Liver (tissue), 9 donors: Measurements from ENCODE around the gene ADIRF. TPM values are rescaled to one million over a fixed set of nuclear protein-coding genes. Genes with fewer than 3 reads are reported as not detected.
A peak's percentile ranks its signal among the peaks of the same experiment; 100 is the strongest.

ENCODE experiments used
- DNase-seq: peaks from one replicate; pipeline ENCODE4 v3.0.0-alpha.2; 2017; ENCODE audit warnings: low spot score
- H3K27ac ChIP-seq, 2 donors: one replicate each; pipeline ENCODE4 v1.7.0; 2013; ENCODE audit warnings: inconsistent platforms in 2 of 2, low read length in 2 of 2, control low read depth in 1 of 2, low read depth in 1 of 2, mild to moderate bottlenecking in 1 of 2
- H3K27me3 ChIP-seq, 4 donors: one replicate each; pipeline versions ENCODE4 v1.6.1 to v1.7.0; 2013; ENCODE audit warnings: low read length in 3 of 4, inconsistent platforms in 1 of 4, mild to moderate bottlenecking in 1 of 4, moderate library complexity in 1 of 4; ENCODE audit not compliant: control insufficient read depth in 4 of 4, insufficient read depth in 4 of 4
- H3K36me3 ChIP-seq, 4 donors: one replicate each; pipeline versions ENCODE4 v1.6.1 to v1.7.0; 2013; ENCODE audit warnings: low read length in 3 of 4, mild to moderate bottlenecking in 3 of 4, low read depth in 1 of 4, moderate library complexity in 1 of 4; ENCODE audit not compliant: control insufficient read depth in 4 of 4, insufficient read depth in 3 of 4
- H3K4me1 ChIP-seq, 4 donors: one replicate each; pipeline versions ENCODE4 v1.6.1 to v1.7.0; 2013; ENCODE audit warnings: low read length in 3 of 4, mild to moderate bottlenecking in 3 of 4, moderate library complexity in 1 of 4; ENCODE audit not compliant: control insufficient read depth in 4 of 4, insufficient read depth in 4 of 4
- H3K4me3 ChIP-seq, 3 donors: one replicate each; pipeline versions ENCODE4 v1.6.1 to v1.7.0; 2013; ENCODE audit warnings: low read length in 3 of 3, control low read depth in 1 of 3, low read depth in 1 of 3, mild to moderate bottlenecking in 1 of 3
- H3K9ac ChIP-seq, 2 donors: one replicate each; pipeline ENCODE4 v1.7.0; 2013; ENCODE audit warnings: low read length in 2 of 2, mild to moderate bottlenecking in 2 of 2, moderate library complexity in 2 of 2, control low read depth in 1 of 2, low read depth in 1 of 2
- H3K9me3 ChIP-seq, 4 donors: one replicate each; pipeline versions ENCODE4 v1.6.1 to v1.7.0; 2013; ENCODE audit warnings: low read length in 3 of 4; ENCODE audit not compliant: control insufficient read depth in 4 of 4
- ATF3 ChIP-seq: IDR thresholded peaks from 2 replicates; pipeline ENCODE4 v1.6.1; 2016; ENCODE audit warnings: antibody characterized with exemption
- CTCF ChIP-seq: fragments of 150-350 bp; IDR thresholded peaks from 2 replicates; pipeline ENCODE4 v1.5.1; 2017; ENCODE audit warnings: improper control_type of control experiment, low read depth, low read length; ENCODE audit not compliant: missing input control
- FOXA1 ChIP-seq: IDR thresholded peaks from 2 replicates; pipeline ENCODE4 v1.6.1; 2016; ENCODE audit warnings: antibody characterized with exemption
- HNF4A ChIP-seq, 2 donors: conservative IDR thresholded peaks; 2 replicates each; pipeline ENCODE4 v1.6.1; 2016; ENCODE audit warnings: antibody characterized with exemption in 2 of 2, mild to moderate bottlenecking in 2 of 2
- HNF4G ChIP-seq: IDR thresholded peaks from 2 replicates; pipeline ENCODE4 v1.6.1; 2016; ENCODE audit warnings: antibody characterized with exemption
- JUND ChIP-seq, 2 donors: IDR thresholded peaks; 2 replicates each; pipeline ENCODE4 v1.6.1; 2016; ENCODE audit warnings: antibody characterized with exemption in 2 of 2
- RAD21 ChIP-seq, 2 donors: IDR thresholded peaks; 2 replicates each; pipeline ENCODE4 v1.6.1; 2016; ENCODE audit warnings: antibody characterized with exemption in 2 of 2, mild to moderate bottlenecking in 2 of 2
- REST ChIP-seq: IDR thresholded peaks from 2 replicates; pipeline ENCODE4 v1.6.1; 2016; ENCODE audit warnings: antibody characterized with exemption, mild to moderate bottlenecking
- RXRA ChIP-seq, 2 donors: IDR thresholded peaks; 2 replicates each; pipeline ENCODE4 v1.6.1; 2017 to 2018; ENCODE audit warnings: antibody characterized with exemption in 2 of 2, mild to moderate bottlenecking in 1 of 2
- SP1 ChIP-seq: IDR thresholded peaks from 2 replicates; pipeline ENCODE4 v1.6.1; 2018; ENCODE audit warnings: antibody characterized with exemption, mild to moderate bottlenecking
- YY1 ChIP-seq: IDR thresholded peaks from 2 replicates; pipeline ENCODE4 v1.6.1; 2016; ENCODE audit warnings: antibody characterized with exemption, mild to moderate bottlenecking
- WGBS: extraction: QIAGEN DNeasy Blood & Tissue Kit; methylation state at CpG from one replicate; pipeline ENCODE4 v1.1.7; 2013; 5-methylcytosine and 5-hydroxymethylcytosine counted together
- polyA plus RNA-seq, 2 donors: library from polyadenylated mRNA; stranded (reverse) in 1 of 2; unstranded in 1 of 2; fragments of 200-250 nt in 1 of 2; fragments of >200 nt in 1 of 2; fragmentation: Nextera tagmentation in 1 of 2; extraction: Ambion mirVana in 1 of 2; gene quantifications; one replicate each; pipeline versions ENCODE4 v1.2.1 to v1.2.3, GENCODE V29; 2013 to 2015
- total RNA-seq, 2 donors: library from RNA; depleted of rRNA; stranded (reverse); fragments of >200 nt; gene quantifications; one replicate each; pipeline ENCODE4 v1.2.3, GENCODE V29; 2014
- TF ChIP-seq, protein P1 (sequence below): IDR thresholded peaks from 2 replicates; pipeline ENCODE4 v1.6.1; 2016; ENCODE audit warnings: antibody characterized with exemption
- TF ChIP-seq, protein P2 (sequence below): IDR thresholded peaks from 2 replicates; pipeline ENCODE4 v1.6.1; 2016; ENCODE audit warnings: antibody characterized with exemption
- donor health status: healthy.
- donor health status: healthy.
- donor health status: healthy.
- donor health status: healthy.
- donor health status: healthy.

ADIRF gene
- total and polyA plus RNA-seq, 4 donors = 0.61 to 96.3 (median 35.8) TPM

DNA sequence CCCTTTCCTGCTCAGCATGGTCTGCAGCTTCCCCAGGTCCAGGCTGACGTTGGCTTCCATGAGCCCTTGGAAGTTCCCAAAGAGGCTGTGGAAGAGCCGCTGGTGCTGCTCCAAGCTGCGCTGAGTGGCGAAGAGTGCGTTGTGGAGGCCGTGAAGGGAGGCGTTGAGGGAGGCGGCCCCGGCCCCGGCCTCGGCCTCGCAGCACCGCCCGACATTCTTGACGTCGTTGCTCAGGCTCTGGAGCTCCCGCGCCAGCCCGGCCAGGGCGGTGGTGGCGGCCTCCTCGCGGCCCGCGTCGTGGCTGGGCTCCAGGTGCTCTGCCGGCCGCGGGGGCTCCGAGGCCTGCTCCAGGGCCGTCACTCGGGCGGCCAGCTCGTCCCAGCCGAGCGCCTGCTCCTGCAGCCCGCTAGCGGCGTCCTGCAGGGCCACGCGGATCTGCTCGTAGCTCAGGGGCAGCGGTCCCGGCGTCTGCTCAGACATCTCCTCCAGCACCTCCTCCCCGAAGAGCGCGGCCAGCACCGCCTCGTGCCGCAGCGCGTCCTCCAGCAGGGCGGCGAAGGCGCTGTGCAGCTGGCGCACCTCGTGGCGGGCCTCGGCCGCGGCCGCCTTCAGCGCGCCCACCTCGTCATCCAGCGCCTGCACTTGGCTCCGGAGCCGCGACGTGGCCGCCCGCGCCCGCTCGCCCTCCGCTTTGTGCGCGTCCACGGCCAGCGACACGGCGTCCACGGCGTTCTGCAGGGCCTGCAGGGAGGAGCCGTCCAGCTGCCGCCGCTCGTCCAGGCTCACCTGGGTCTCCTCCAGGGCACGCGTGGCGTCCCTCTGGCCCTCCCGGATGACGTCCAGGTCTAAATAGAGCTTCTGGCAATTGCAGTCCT lies 25.6 kb upstream of the ADIRF start:
- Histone ChIP-seq H3K27me3 (no peaks in the 10 kb centered on the region), H3K36me3 (no peaks in the 10 kb centered on the region), H3K27ac (no peak overlapping the region), H3K4me1 (peaks cover 12 to 39% (median 25%) of the 10 kb centered on the region in 4 donors), H3K9me3 (no peaks in the 10 kb centered on the region), H3K9ac (no peak overlapping the region), H3K4me3 (no peak overlapping the region)
- WGBS = 71% methylated on average over 94 of the region's 94 CpGs
- no peak for DNase-seq
- TF ChIP-seq REST = no peak
- TF ChIP-seq SP1 = no peak
- TF ChIP-seq, protein P1, sequence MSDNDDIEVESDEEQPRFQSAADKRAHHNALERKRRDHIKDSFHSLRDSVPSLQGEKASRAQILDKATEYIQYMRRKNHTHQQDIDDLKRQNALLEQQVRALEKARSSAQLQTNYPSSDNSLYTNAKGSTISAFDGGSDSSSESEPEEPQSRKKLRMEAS = no peak
- TF ChIP-seq FOXA1 = no peak
- TF ChIP-seq, protein P2, sequence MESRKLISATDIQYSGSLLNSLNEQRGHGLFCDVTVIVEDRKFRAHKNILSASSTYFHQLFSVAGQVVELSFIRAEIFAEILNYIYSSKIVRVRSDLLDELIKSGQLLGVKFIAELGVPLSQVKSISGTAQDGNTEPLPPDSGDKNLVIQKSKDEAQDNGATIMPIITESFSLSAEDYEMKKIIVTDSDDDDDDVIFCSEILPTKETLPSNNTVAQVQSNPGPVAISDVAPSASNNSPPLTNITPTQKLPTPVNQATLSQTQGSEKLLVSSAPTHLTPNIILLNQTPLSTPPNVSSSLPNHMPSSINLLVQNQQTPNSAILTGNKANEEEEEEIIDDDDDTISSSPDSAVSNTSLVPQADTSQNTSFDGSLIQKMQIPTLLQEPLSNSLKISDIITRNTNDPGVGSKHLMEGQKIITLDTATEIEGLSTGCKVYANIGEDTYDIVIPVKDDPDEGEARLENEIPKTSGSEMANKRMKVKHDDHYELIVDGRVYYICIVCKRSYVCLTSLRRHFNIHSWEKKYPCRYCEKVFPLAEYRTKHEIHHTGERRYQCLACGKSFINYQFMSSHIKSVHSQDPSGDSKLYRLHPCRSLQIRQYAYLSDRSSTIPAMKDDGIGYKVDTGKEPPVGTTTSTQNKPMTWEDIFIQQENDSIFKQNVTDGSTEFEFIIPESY = no peak

GRCh38 chr10:86943316-86944030 lies 24.8 kb upstream of the ADIRF start:
- 56% methylated on average over 30 of the region's 30 CpGs for WGBS
- Histone ChIP-seq H3K27me3 (no peaks in the 10 kb centered on the region), H3K4me3 (no peak overlapping the region), H3K9me3 (no peaks in the 10 kb centered on the region), H3K36me3 (no peaks in the 10 kb centered on the region), H3K4me1 (peaks cover 12 to 39% (median 25%) of the 10 kb centered on the region in 4 donors), H3K9ac (no peak overlapping the region), H3K27ac (peak overlapping the region in 1 of 2 donors; percentile 31)
- TF ChIP-seq HNF4G (peak; percentile 65), HNF4A (conservative IDR thresholded peaks at IDR 0.05) (peak; percentile 87 to 95), SP1 (peak; percentile 75), CTCF (no peak), ATF3 (no peak), RAD21 (IDR thresholded peaks at IDR 0.05) (peak; percentile 40 to 46), RXRA (IDR thresholded peaks at IDR 0.05) (peak; percentile 51 to 77), YY1 (peak; percentile 59), JUND (IDR thresholded peaks at IDR 0.05) (peak in 1 of 2 donors; percentile 41)
- TF ChIP-seq, protein P1 = no peak
- no peak for DNase-seq
